ENCODE data around the gene MRTO4. TPM values are rescaled to one million over a fixed set of nuclear protein-coding genes. Genes with fewer than 3 reads are reported as not detected.

MRTO4 gene
- total RNA-seq (10 to 100 TPM; 18.4 to 29.3 TPM), polyA plus RNA-seq (ENCODE audit: insufficient read length in 2 of 2) (10 to 100 TPM; 38.2 to 45.0 TPM)
- long read RNA-seq, donor 1, transcript MRTO4-201 (8 exons, 2,315 nt) = major isoform, 7 of 13 reads
- long read RNA-seq, donor 1, partial matches to known transcripts = 0 of 13 reads
- long read RNA-seq, donor 1, other reads (novel, unspliced or antisense) = 5 of 13 reads
- long read RNA-seq, donor 2, transcript MRTO4-201 (8 exons, 2,315 nt) = major isoform, 7 of 7 reads
- long read RNA-seq, donor 2, partial matches to known transcripts = 0 of 7 reads
- long read RNA-seq, donor 2, other reads (novel, unspliced or antisense) = 0 of 7 reads
- long read RNA-seq, donor 3, transcript MRTO4-201 (8 exons, 2,315 nt) = major isoform, 6 of 6 reads
- long read RNA-seq, donor 3, partial matches to known transcripts = 0 of 6 reads
- long read RNA-seq, donor 3, other reads (novel, unspliced or antisense) = 0 of 6 reads
- long read RNA-seq, donor 4, transcript MRTO4-201 (8 exons, 2,315 nt) = major isoform, 18 of 18 reads
- long read RNA-seq, donor 4, partial matches to known transcripts = 0 of 18 reads
- long read RNA-seq, donor 4, other reads (novel, unspliced or antisense) = 0 of 18 reads

- Histone ChIP-seq H3K27me3 (ENCODE audit: control insufficient read depth, insufficient read depth, low read length) (no peaks in the 10 kb centered on the region), H3K36me3 (ENCODE audit: control insufficient read depth, insufficient read depth, low read length) (peaks cover 28% of the 10 kb centered on the region), H3K27ac (ENCODE audit: low read depth, low read length) (peak within 1 kb of the TSS; percentile 98), H3K4me3 (ENCODE audit: low read depth, low read length) (peak within 1 kb of the TSS; percentile 81), H3K9me3 (ENCODE audit: control insufficient read depth, insufficient read depth, low read length) (no peaks in the 10 kb centered on the region), H3K4me1 (ENCODE audit: control insufficient read depth, insufficient read depth, low read length) (peaks cover 39% of the 10 kb centered on the region)
- DNase-seq (ENCODE audit: low read depth in 4 of 6, low spot score in 6 of 6) = peak; percentile 72 to 96 (median 86)
- WGBS (ENCODE audit: insufficient coverage) = under 1% methylated on average over 81 of the region's 81 CpGs
Measured at GRCh38 chr1:19251305-19252196, at the start of gene MRTO4, which contains the start of gene EMC1. Gene MRTO4, plus strand, starts transcription at chr1:19251805. Its CDS starts 31 bp downstream, at chr1:19251836. Gene EMC1, minus strand, starts transcription at chr1:19251524. Its CDS starts 15 bp downstream, at chr1:19251509.

DNA sequence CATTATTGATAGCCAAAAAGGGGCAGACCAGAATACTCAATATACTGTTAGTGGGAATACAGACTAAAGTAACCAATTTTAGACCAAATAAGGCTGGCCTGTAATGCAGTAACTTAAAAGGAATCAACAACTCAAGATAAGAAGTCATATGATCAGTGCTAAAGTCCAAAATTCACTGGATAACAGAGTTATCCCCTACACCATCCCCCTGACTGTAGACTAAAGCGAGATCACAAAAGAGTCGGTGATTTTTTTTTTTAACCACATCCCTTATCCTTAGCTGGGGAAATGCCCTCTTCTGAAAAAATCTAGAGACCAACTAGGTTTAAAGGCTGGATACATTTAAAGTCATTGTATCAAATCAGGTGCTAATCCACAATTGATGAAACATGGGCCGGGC, 49.2 kb upstream of the MRTO4 start:
- Histone ChIP-seq H3K27ac (ENCODE audit: low read depth, low read length) (no peak overlapping the region), H3K9me3 (ENCODE audit: control insufficient read depth, insufficient read depth, low read length) (no peaks in the 10 kb centered on the region), H3K4me1 (ENCODE audit: control insufficient read depth, insufficient read depth, low read length) (peaks cover 20% of the 10 kb centered on the region), H3K27me3 (ENCODE audit: control insufficient read depth, insufficient read depth, low read length) (no peaks in the 10 kb centered on the region), H3K36me3 (ENCODE audit: control insufficient read depth, insufficient read depth, low read length) (peaks cover 12% of the 10 kb centered on the region), H3K4me3 (ENCODE audit: low read depth, low read length) (no peak overlapping the region)
- 93% methylated on average over 2 of the region's 3 CpGs for WGBS (ENCODE audit: insufficient coverage)
- DNase-seq (ENCODE audit: low read depth in 4 of 6, low spot score in 6 of 6) = no peak

GRCh38 chr1:19203440-19203839, 48.2 kb upstream of the MRTO4 start:
- Histone ChIP-seq H3K9me3 (ENCODE audit: control insufficient read depth, insufficient read depth, low read length) (no peaks in the 10 kb centered on the region), H3K27me3 (ENCODE audit: control insufficient read depth, insufficient read depth, low read length) (no peaks in the 10 kb centered on the region), H3K4me3 (ENCODE audit: low read depth, low read length) (no peak overlapping the region), H3K27ac (ENCODE audit: low read depth, low read length) (no peak overlapping the region), H3K4me1 (ENCODE audit: control insufficient read depth, insufficient read depth, low read length) (peaks cover 20% of the 10 kb centered on the region), H3K36me3 (ENCODE audit: control insufficient read depth, insufficient read depth, low read length) (peaks cover 8% of the 10 kb centered on the region)
- DNase-seq (ENCODE audit: low read depth in 4 of 6, low spot score in 6 of 6) = peak in 4 of 6 donors; percentile 14 to 49 (median 23)
- WGBS (ENCODE audit: insufficient coverage) = no CpG with 5 or more reads among the region's 2 CpGs

GRCh38 chr1:19204446-19205266, 46.9 kb upstream of the MRTO4 start:
- no peaks in the 10 kb centered on the region for H3K9me3 ChIP-seq (ENCODE audit: control insufficient read depth, insufficient read depth, low read length)
- peaks cover 6% of the 10 kb centered on the region for H3K36me3 ChIP-seq (ENCODE audit: control insufficient read depth, insufficient read depth, low read length)
- 100% methylated on average over 2 of the region's 6 CpGs for WGBS (ENCODE audit: insufficient coverage)
- DNase-seq (ENCODE audit: low read depth in 4 of 6, low spot score in 6 of 6) = no peak
- peaks cover 20% of the 10 kb centered on the region for H3K4me1 ChIP-seq (ENCODE audit: control insufficient read depth, insufficient read depth, low read length)
- H3K27ac ChIP-seq (ENCODE audit: low read depth, low read length) = no peak overlapping the region
- H3K4me3 ChIP-seq (ENCODE audit: low read depth, low read length) = no peak overlapping the region
- H3K27me3 ChIP-seq (ENCODE audit: control insufficient read depth, insufficient read depth, low read length) = no peaks in the 10 kb centered on the region

- 100% methylated on average over 1 of the region's 1 CpG for WGBS (ENCODE audit: insufficient coverage)
- no peak overlapping the region for H3K4me3 ChIP-seq (ENCODE audit: low read depth, low read length)
- H3K4me1 ChIP-seq (ENCODE audit: control insufficient read depth, insufficient read depth, low read length) = peaks cover 17% of the 10 kb centered on the region
- H3K27me3 ChIP-seq (ENCODE audit: control insufficient read depth, insufficient read depth, low read length) = no peaks in the 10 kb centered on the region
- peaks cover 4% of the 10 kb centered on the region for H3K36me3 ChIP-seq (ENCODE audit: control insufficient read depth, insufficient read depth, low read length)
- no peaks in the 10 kb centered on the region for H3K9me3 ChIP-seq (ENCODE audit: control insufficient read depth, insufficient read depth, low read length)
- no peak overlapping the region for H3K27ac ChIP-seq (ENCODE audit: low read depth, low read length)
- no peak for DNase-seq (ENCODE audit: low read depth in 4 of 6, low spot score in 6 of 6)
Measured at GRCh38 chr1:19205403-19205802, 46.2 kb upstream of the MRTO4 start.

- no peaks in the 10 kb centered on the region for H3K27me3 ChIP-seq (ENCODE audit: control insufficient read depth, insufficient read depth, low read length)
- DNase-seq (ENCODE audit: low read depth in 4 of 6, low spot score in 6 of 6) = no peak
- no CpG with 5 or more reads among the region's 5 CpGs for WGBS (ENCODE audit: insufficient coverage)
- H3K4me3 ChIP-seq (ENCODE audit: low read depth, low read length) = no peak overlapping the region
- peaks cover 15% of the 10 kb centered on the region for H3K4me1 ChIP-seq (ENCODE audit: control insufficient read depth, insufficient read depth, low read length)
- H3K9me3 ChIP-seq (ENCODE audit: control insufficient read depth, insufficient read depth, low read length) = no peaks in the 10 kb centered on the region
- no peak overlapping the region for H3K27ac ChIP-seq (ENCODE audit: low read depth, low read length)
- peaks cover 4% of the 10 kb centered on the region for H3K36me3 ChIP-seq (ENCODE audit: control insufficient read depth, insufficient read depth, low read length)
Measured at GRCh38 chr1:19205845-19206244, 45.8 kb upstream of the MRTO4 start.

GRCh38 chr1:19206947-19207346, 44.7 kb upstream of the MRTO4 start:
- Histone ChIP-seq H3K4me1 (ENCODE audit: control insufficient read depth, insufficient read depth, low read length) (peaks cover 18% of the 10 kb centered on the region), H3K27ac (ENCODE audit: low read depth, low read length) (no peak overlapping the region), H3K27me3 (ENCODE audit: control insufficient read depth, insufficient read depth, low read length) (no peaks in the 10 kb centered on the region), H3K4me3 (ENCODE audit: low read depth, low read length) (no peak overlapping the region), H3K9me3 (ENCODE audit: control insufficient read depth, insufficient read depth, low read length) (no peaks in the 10 kb centered on the region), H3K36me3 (ENCODE audit: control insufficient read depth, insufficient read depth, low read length) (peaks cover 4% of the 10 kb centered on the region)
- DNase-seq (ENCODE audit: low read depth in 4 of 6, low spot score in 6 of 6) = no peak
- WGBS (ENCODE audit: insufficient coverage) = 89% methylated on average over 3 of the region's 3 CpGs

DNA sequence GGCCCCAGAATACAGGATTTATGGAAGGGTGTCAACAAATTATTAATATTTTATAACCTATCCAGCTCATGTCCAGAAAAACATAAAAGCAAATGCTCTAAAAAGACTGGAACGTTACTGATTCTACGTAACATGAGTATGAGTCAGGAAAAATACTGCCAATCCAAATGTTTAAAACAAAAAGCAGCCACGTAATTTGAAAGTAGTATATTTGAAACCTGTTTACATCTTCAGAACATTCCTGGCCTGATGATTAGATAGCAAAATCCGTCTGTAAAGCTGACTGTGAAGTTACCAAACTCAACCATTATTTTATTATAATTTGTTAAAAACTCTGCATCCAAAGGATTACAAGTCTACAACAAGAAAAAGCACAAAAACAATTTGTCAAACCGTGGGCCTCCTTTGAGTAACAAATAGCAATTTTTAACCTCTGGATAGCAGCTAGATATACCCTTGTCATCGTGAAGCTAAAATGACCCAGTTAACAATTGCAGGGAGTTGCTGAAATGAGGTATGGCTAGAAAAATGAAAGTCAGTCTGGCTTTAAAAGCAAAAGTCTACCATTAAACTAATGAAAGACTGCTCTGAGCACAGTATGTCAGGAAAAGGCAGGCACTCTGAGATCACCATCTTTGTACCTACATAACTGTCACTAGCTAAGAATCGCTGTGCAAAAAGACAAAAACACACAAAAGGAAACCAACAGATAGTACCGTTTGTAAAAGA, 42.7 kb upstream of the MRTO4 start:
- Histone ChIP-seq H3K27ac (ENCODE audit: low read depth, low read length) (peak overlapping the region; percentile 94), H3K27me3 (ENCODE audit: control insufficient read depth, insufficient read depth, low read length) (no peaks in the 10 kb centered on the region), H3K36me3 (ENCODE audit: control insufficient read depth, insufficient read depth, low read length) (peaks cover 4% of the 10 kb centered on the region), H3K9me3 (ENCODE audit: control insufficient read depth, insufficient read depth, low read length) (no peaks in the 10 kb centered on the region), H3K4me3 (ENCODE audit: low read depth, low read length) (peak overlapping the region; percentile 94), H3K4me1 (ENCODE audit: control insufficient read depth, insufficient read depth, low read length) (peaks cover 7% of the 10 kb centered on the region)
- WGBS (ENCODE audit: insufficient coverage) = 29% methylated on average over 1 of the region's 8 CpGs
- DNase-seq (ENCODE audit: low read depth in 4 of 6, low spot score in 6 of 6) = peak in 1 of 6 donors; percentile 1
